ENCODE results near the gene JUP.

DNA sequence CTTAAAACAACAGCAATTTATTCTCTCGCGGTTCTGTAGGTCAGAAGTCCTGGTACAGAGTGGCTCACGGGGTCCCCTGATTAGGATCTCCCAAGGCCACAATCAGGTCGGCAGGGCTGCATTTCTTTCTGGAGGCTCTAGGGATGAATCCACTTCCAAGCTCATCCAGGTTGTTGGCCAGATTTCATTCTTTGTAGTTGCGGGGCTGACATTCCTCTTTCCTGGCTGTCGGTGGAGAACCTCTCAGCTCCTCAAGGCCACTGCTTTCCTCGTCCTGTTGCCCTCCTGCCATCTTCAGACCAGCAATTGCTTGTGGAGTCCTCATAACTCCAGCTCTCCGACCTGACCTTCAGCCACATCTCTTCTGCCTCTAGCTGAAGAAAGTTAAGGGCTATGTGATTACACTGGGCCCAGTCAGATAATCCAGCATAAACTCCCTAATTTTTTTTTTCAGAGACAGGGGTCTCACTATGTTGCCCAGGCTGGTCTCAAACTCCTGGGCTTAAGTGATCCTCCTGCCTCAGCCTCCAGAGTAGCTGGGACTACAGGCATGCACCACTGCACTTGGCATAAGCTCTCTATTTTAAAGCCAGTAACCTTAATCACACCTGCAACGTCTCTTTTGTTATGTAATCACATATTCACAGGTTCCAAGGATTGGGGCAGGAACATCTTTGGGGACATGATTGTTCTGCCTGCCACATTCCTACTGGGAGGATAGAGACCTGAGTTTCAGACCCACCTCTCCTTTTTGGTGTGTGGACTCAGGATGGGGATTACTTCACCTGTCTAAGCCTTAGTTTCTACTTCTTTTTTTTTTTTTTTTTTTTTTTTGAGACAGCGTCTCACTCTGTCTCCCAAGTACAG lies 78.5 kb downstream of the JUP start:
- TF ChIP-seq POLR2A (IDR thresholded peaks at IDR 0.05) = no peak
- TF ChIP-seq, protein P1, sequence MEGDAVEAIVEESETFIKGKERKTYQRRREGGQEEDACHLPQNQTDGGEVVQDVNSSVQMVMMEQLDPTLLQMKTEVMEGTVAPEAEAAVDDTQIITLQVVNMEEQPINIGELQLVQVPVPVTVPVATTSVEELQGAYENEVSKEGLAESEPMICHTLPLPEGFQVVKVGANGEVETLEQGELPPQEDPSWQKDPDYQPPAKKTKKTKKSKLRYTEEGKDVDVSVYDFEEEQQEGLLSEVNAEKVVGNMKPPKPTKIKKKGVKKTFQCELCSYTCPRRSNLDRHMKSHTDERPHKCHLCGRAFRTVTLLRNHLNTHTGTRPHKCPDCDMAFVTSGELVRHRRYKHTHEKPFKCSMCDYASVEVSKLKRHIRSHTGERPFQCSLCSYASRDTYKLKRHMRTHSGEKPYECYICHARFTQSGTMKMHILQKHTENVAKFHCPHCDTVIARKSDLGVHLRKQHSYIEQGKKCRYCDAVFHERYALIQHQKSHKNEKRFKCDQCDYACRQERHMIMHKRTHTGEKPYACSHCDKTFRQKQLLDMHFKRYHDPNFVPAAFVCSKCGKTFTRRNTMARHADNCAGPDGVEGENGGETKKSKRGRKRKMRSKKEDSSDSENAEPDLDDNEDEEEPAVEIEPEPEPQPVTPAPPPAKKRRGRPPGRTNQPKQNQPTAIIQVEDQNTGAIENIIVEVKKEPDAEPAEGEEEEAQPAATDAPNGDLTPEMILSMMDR (IDR thresholded peaks at IDR 0.05) = no peak

Measured in body of pancreas (tissue), 4 donors.